Activated CD4-positive, alpha-beta memory T cell treated with anti-CD3 and anti-CD28 coated beads for 36 hours (primary cell): ENCODE results near the gene ZNF619. TPM values are rescaled to one million over a fixed set of nuclear protein-coding genes. Genes with fewer than 3 reads are reported as not detected.

Experiments used
- total RNA-seq, 2 experiments: library from RNA; stranded (reverse); gene quantifications; one replicate each; pipeline ENCODE4 v1.2.3, GENCODE V29; 2021

The ZNF619 gene
- total RNA-seq, 2 experiments from 2014 or later: 7.4 to 8.3 TPM

Other genes starting within 250 kb of the ZNF619 start
- 10 to 100 TPM; 48.6 to 51.0 TPM for gene EIF1B, start 167.4 kb upstream of the ZNF619 start, total RNA-seq
- gene ENTPD3, start 89.9 kb upstream of the ZNF619 start, total RNA-seq: not detected
- gene RPL14, start 19.8 kb upstream of the ZNF619 start, total RNA-seq: 1,000 to 10,000 TPM; 2,924 to 2,949 TPM
- 1 to 10 TPM; 2.9 to 3.7 TPM for gene ZNF620, start 28.9 kb downstream of the ZNF619 start, total RNA-seq
- 10 to 100 TPM; 19.7 to 22.3 TPM for gene ZNF621, start 47.8 kb downstream of the ZNF619 start, total RNA-seq